ENCODE measurements around the gene CALML6.

DNA sequence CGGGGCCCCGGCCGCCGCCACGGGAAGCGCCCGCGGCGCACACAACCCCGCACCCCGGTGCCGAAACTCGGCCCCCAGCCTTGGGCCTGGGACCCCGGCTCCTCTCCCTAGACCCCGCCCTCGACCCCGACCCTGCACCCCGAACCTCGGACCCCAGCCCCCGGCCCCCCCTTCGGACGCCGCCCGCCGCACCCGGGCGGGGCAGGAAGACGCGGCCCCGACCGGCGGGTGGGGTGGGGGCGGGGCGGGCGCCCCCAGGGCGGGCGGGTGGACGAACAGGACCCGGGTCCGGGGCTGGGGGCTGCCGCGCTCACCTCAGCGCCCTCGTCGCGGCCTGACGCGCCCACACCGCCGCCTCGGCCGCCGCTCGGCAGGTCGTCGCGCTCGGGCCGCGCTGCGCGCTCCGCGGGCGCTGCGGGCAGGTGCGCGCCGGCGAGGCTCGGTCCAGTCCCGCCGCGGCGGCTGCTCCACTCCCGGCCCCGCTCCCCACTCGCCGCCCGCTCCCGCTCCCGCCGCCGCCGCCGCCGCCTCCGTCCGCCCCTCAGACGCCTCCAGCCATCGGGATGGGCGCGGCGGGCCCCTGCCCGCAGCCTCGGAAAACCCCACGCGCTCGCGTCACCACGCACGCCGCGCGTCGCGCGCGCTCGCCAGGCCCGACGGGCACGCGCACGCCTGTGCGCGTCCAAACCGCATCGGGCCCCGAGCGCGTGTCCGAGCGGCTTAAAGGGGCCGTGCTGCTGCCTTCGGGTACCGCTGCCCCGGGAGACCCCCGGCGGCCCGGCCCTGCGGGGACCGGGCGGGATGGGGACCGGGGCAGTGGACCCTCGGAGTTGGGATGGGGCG lies 24.3 kb upstream of the CALML6 start, which contains the start of gene GNB1:
- TF ChIP-seq, protein P1, sequence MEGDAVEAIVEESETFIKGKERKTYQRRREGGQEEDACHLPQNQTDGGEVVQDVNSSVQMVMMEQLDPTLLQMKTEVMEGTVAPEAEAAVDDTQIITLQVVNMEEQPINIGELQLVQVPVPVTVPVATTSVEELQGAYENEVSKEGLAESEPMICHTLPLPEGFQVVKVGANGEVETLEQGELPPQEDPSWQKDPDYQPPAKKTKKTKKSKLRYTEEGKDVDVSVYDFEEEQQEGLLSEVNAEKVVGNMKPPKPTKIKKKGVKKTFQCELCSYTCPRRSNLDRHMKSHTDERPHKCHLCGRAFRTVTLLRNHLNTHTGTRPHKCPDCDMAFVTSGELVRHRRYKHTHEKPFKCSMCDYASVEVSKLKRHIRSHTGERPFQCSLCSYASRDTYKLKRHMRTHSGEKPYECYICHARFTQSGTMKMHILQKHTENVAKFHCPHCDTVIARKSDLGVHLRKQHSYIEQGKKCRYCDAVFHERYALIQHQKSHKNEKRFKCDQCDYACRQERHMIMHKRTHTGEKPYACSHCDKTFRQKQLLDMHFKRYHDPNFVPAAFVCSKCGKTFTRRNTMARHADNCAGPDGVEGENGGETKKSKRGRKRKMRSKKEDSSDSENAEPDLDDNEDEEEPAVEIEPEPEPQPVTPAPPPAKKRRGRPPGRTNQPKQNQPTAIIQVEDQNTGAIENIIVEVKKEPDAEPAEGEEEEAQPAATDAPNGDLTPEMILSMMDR (IDR thresholded peaks at IDR 0.05) = peak in 1 of 5 experiments; percentile 38
- TF ChIP-seq POLR2A (IDR thresholded peaks at IDR 0.05) = peak; percentile 69 to 79
- TF ChIP-seq EP300 (IDR thresholded peaks at IDR 0.05) = no peak

Data from tibial nerve (tissue), 4 donors.